Transverse colon (tissue), 4 donors: ENCODE measurements around the gene TBCD.

Experiments
- CTCF ChIP-seq, 5 experiments: fragments of 200-600 bp in 3 of 5; fragments of 450-650 bp in 2 of 5; sonication (generic) in 3 of 5; IDR thresholded peaks; 1 replicate in 2 of 5; 2 replicates in 3 of 5; pipeline ENCODE4 v1.5.1; 2016 to 2017; ENCODE audit warnings: antibody characterized with exemption in 5 of 5, inconsistent platforms in 3 of 5, mild to moderate bottlenecking in 2 of 5, moderate library complexity in 1 of 5
- EP300 ChIP-seq: sonication (generic); formaldehyde crosslinking; IDR thresholded peaks from one replicate; pipeline ENCODE4 v1.6.1; 2017; ENCODE audit warnings: antibody characterized with exemption, low read depth
- POLR2A ChIP-seq: fragments of 450-650 bp; IDR thresholded peaks from one replicate; pipeline ENCODE4 v1.6.1; 2016; ENCODE audit warnings: antibody characterized with exemption, mild to moderate bottlenecking, moderate library complexity
- POLR2AphosphoS5 ChIP-seq, 3 donors: sonication (generic); formaldehyde crosslinking; IDR thresholded peaks; one replicate each; pipeline ENCODE4 v1.6.1; 2016; ENCODE audit warnings: antibody characterized with exemption in 3 of 3

DNA sequence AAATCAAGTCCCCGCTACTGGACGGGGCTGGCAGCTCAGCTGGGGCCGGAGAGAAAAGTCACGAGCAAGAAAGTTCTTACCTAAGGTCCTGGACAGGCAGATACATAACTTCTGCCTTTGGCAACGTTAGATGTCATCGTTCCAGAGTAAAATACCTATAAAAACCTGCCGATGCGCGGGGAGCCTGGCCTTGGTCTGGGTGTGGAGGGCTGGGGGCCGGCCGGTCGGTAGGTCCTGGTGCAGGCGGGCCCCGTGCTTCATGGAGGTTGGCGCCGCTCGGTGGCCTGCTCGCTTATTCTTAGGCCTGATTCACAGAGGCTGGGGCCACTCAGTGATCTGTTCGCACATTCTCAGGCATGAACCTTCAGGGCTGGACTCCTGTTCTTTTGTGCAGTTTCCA lies 121.7 kb downstream of the TBCD start:
- TF ChIP-seq CTCF (IDR thresholded peaks at IDR 0.05) (no peak), POLR2A (no peak), EP300 (no peak), POLR2AphosphoS5 (IDR thresholded peaks at IDR 0.05) (no peak)
